ENCODE measurements around the gene TNPO3.

- TF ChIP-seq POLR2AphosphoS5 (IDR thresholded peaks at IDR 0.05) (no peak), POLR2A (IDR thresholded peaks at IDR 0.05) (no peak), CTCF (IDR thresholded peaks at IDR 0.05) (no peak)
Measured at GRCh38 chr7:128940494-128941322, 114.2 kb downstream of the TNPO3 start.

Measured in gastroesophageal sphincter (tissue), 3 donors.